ENCODE results near the gene NBPF4. TPM values are rescaled to one million over a fixed set of nuclear protein-coding genes. Genes with fewer than 3 reads are reported as not detected.
"Not testable (repeated sequence)": the region's sequence is repeated elsewhere in the genome, so short reads cannot be mapped to it uniquely, and the experiment has no call there.

The NBPF4 gene
- total RNA-seq, 1 experiment from 2014 or later = not detected

DNA sequence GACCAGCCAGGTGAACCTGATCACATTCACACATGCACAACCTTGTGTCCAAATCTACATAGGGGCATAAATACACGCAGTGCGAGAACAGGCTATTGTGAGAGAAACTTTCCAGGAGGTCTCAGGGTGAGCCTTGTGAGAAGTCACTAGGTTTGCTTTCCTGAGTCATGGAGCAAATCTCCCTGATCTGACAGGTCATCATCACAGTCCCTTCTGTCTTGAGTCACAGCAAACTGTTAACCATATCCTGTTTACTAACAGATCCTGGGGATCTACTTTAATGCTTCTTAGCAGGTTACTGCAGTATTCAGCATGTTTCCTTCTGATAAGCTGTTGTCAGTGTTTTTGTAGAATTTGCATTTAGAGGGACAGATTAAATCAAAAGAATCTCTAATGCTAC, 8.6 kb downstream of the NBPF4 start:
- H3K36me3 Mint-ChIP-seq (ENCODE audit: insufficient read depth, unreplicated experiment); H3K4me1 Mint-ChIP-seq (ENCODE audit: low read depth, unreplicated experiment); H3K4me3 Mint-ChIP-seq (ENCODE audit: low read depth, unreplicated experiment); H3K27ac Mint-ChIP-seq (ENCODE audit: unreplicated experiment); CTCF ChIA-PET; BruUV-seq (replicated peaks); intact Hi-C loops (cut with micrococcal nuclease; ENCODE audit: unreplicated experiment); H3K27me3 Mint-ChIP-seq (ENCODE audit: unreplicated experiment); H3K9me3 Mint-ChIP-seq (ENCODE audit: low read depth, unreplicated experiment); DNase-seq: not testable (repeated sequence)

DNA sequence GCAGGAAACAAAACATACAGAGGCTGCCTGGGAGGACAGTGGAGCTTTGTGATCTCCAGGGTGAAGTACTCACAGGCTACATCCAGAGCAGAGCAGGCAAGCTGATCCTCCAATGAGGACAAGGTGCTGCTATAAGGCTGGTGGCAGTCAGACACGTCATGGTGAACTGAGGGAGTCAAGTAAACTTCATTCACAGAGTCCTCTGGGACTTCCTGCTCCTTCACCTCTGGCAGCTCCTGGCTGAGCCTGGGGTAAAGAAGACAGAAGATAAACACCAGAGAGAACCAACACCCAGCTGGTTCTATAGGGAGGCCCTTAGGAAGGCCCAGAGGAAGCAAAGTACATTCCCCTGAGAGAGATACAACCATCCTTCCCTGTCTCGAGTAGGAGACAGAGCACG, 11.7 kb downstream of the NBPF4 start:
- intact Hi-C loops (cut with micrococcal nuclease; ENCODE audit: unreplicated experiment); BruUV-seq (replicated peaks); CTCF ChIA-PET: not testable (repeated sequence)

DNA sequence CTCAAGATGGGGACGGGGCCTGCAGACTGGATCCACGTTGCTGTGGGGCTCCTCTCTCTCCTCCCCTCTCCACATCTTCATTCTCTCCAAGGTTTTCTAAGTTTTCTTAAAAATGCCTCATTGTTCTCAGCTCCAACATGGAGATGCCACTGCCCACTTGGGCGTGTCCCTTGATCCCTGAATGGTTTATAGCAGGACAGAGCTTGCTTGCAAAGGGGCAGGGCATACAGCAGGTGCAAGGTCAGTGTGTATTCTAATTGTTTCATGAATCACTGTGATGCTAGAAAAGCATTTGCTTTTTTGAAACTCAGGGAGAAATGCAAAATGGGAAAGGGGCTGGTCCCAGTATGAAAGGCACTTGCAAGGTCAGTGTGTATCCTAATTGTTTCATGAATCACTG, 13.9 kb downstream of the NBPF4 start:
- H3K4me1 Mint-ChIP-seq (ENCODE audit: low read depth, unreplicated experiment); CTCF ChIA-PET; BruUV-seq (replicated peaks); H3K9me3 Mint-ChIP-seq (ENCODE audit: low read depth, unreplicated experiment); H3K4me3 Mint-ChIP-seq (ENCODE audit: low read depth, unreplicated experiment); intact Hi-C loops (cut with micrococcal nuclease; ENCODE audit: unreplicated experiment); H3K27me3 Mint-ChIP-seq (ENCODE audit: unreplicated experiment); H3K27ac Mint-ChIP-seq (ENCODE audit: unreplicated experiment); H3K36me3 Mint-ChIP-seq (ENCODE audit: insufficient read depth, unreplicated experiment); DNase-seq: not testable (repeated sequence)

More for the DNA sequence above, 11.7 kb downstream of the NBPF4 start:
- not testable (repeated sequence) for H3K9me3 Mint-ChIP-seq (ENCODE audit: low read depth, unreplicated experiment); H3K4me1 Mint-ChIP-seq (ENCODE audit: low read depth, unreplicated experiment); DNase-seq; H3K27ac Mint-ChIP-seq (ENCODE audit: unreplicated experiment); H3K27me3 Mint-ChIP-seq (ENCODE audit: unreplicated experiment); H3K4me3 Mint-ChIP-seq (ENCODE audit: low read depth, unreplicated experiment); H3K36me3 Mint-ChIP-seq (ENCODE audit: insufficient read depth, unreplicated experiment)

DNA sequence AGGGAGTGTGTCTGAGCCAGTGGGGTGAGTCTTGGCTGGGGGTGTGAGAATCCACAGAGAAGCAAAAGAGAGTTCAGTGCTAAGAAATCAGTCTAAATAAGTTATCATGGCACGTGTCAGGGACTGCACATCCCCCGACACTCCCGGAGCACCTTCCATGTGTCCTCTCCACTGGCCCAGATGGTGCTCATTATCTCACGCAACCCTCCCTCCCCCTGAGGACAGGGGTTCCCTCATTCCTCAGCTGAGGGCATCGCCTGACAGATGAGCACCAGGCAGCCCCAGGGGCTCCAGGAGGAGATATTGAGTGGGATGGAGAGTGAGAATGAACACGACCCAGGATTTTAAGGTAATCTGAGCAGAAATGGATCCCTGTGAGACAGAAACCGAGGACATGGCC, 16.1 kb downstream of the NBPF4 start:
- BruUV-seq (replicated peaks); DNase-seq; H3K4me1 Mint-ChIP-seq (ENCODE audit: low read depth, unreplicated experiment); intact Hi-C loops (cut with micrococcal nuclease; ENCODE audit: unreplicated experiment); H3K9me3 Mint-ChIP-seq (ENCODE audit: low read depth, unreplicated experiment); H3K27me3 Mint-ChIP-seq (ENCODE audit: unreplicated experiment); CTCF ChIA-PET; H3K36me3 Mint-ChIP-seq (ENCODE audit: insufficient read depth, unreplicated experiment); H3K4me3 Mint-ChIP-seq (ENCODE audit: low read depth, unreplicated experiment); H3K27ac Mint-ChIP-seq (ENCODE audit: unreplicated experiment): not testable (repeated sequence)

DNA sequence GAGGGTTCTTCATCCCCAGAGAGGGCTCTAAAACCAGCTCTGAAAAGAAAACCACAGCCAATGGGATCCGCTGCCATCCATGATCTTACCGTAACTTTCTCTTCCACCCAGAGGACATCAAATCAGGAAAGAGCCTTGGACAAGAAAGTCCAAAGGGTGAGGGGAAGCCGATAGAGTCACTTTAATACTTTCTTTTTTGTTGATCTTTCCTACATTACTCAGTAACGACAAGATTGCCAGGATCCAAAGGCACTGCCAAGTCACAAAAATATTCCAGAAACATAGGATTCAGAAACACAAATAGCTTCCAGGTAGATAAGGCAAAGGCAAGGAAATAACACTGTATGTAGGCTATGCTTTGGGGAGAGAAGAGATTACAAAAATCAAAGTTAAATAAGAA, 17.0 kb downstream of the NBPF4 start:
- H3K4me3 Mint-ChIP-seq (ENCODE audit: low read depth, unreplicated experiment); BruUV-seq (replicated peaks); H3K36me3 Mint-ChIP-seq (ENCODE audit: insufficient read depth, unreplicated experiment); CTCF ChIA-PET; H3K27ac Mint-ChIP-seq (ENCODE audit: unreplicated experiment); DNase-seq; H3K9me3 Mint-ChIP-seq (ENCODE audit: low read depth, unreplicated experiment); H3K27me3 Mint-ChIP-seq (ENCODE audit: unreplicated experiment); intact Hi-C loops (cut with micrococcal nuclease; ENCODE audit: unreplicated experiment); H3K4me1 Mint-ChIP-seq (ENCODE audit: low read depth, unreplicated experiment): not testable (repeated sequence)

DNA sequence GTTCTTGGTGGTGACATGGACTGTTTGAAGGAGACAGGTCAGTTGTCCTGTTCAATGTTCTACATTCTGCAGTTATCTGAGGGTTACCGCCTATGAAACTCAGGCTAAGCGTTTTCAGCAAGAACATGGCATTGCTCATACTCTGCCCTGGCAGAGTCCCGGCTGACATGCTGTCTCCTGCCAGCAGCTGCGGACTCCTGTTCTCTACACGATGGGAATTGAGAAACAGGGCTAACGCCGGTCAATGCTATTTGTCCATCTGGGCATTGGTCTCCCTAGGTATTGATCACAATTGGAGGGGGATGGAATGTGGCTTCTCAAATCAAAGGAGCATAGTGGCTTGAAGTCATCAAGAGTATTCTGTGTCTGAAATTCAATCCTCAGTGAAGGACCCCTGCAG, 20.6 kb downstream of the NBPF4 start:
- H3K9me3 Mint-ChIP-seq (ENCODE audit: low read depth, unreplicated experiment); H3K4me1 Mint-ChIP-seq (ENCODE audit: low read depth, unreplicated experiment); BruUV-seq (replicated peaks); H3K4me3 Mint-ChIP-seq (ENCODE audit: low read depth, unreplicated experiment); intact Hi-C loops (cut with micrococcal nuclease; ENCODE audit: unreplicated experiment); H3K27me3 Mint-ChIP-seq (ENCODE audit: unreplicated experiment); H3K27ac Mint-ChIP-seq (ENCODE audit: unreplicated experiment); CTCF ChIA-PET; DNase-seq; H3K36me3 Mint-ChIP-seq (ENCODE audit: insufficient read depth, unreplicated experiment): not testable (repeated sequence)

DNA sequence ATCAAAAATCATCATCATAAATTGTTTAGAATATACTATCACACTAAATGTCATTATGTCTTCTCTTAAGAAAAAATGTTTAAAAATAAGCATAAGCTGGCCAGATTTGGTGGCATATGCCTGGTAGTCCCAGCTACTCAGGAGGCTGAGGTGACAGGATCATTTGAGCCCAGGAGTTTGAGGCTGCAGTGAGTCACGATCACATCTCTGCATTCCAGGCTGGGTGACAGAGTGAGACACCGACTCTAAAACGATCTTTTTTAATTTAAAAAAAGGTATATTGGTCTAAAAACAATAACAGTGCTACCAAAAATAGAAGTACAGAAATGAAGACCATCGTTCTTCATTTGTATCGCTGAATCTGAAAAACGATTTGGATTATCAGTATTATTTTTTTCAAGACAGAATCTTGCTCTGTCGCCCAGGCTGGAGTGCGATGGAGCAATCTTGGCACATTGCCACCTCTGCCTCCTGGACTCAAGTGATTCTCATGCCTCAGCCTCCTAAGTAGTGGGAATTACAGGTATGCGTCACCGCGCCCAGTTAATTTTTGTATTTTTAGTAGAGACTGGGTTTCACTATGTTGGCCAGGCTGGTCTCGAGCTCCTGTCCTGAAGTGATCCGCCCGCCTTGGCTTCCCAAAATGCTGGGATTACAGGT, 26.2 kb downstream of the NBPF4 start:
- H3K27me3 Mint-ChIP-seq (ENCODE audit: unreplicated experiment); CTCF ChIA-PET; H3K4me1 Mint-ChIP-seq (ENCODE audit: low read depth, unreplicated experiment); H3K9me3 Mint-ChIP-seq (ENCODE audit: low read depth, unreplicated experiment); BruUV-seq (replicated peaks); H3K27ac Mint-ChIP-seq (ENCODE audit: unreplicated experiment); DNase-seq; H3K36me3 Mint-ChIP-seq (ENCODE audit: insufficient read depth, unreplicated experiment); H3K4me3 Mint-ChIP-seq (ENCODE audit: low read depth, unreplicated experiment); intact Hi-C loops (cut with micrococcal nuclease; ENCODE audit: unreplicated experiment): not testable (repeated sequence)

DNA sequence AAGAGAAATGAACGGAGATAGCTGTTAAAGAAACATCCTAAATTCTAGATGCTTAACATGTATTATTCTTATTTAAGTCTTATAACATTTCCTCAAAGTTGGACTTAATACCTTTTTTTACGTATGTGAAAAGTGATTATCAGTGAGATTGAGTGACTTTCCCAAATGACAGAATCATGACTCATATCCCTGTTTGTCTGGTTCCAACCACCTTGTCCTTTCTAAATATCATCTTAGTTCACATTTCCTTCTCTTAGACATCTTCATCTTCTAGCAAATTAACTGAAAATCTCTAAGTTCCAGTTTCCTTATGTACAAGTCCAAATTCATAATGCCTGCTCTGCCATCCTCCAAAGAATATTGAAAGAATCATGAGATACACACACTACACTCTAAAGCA, 26.9 kb downstream of the NBPF4 start:
- H3K27me3 Mint-ChIP-seq (ENCODE audit: unreplicated experiment); DNase-seq: not testable (repeated sequence)

DNA sequence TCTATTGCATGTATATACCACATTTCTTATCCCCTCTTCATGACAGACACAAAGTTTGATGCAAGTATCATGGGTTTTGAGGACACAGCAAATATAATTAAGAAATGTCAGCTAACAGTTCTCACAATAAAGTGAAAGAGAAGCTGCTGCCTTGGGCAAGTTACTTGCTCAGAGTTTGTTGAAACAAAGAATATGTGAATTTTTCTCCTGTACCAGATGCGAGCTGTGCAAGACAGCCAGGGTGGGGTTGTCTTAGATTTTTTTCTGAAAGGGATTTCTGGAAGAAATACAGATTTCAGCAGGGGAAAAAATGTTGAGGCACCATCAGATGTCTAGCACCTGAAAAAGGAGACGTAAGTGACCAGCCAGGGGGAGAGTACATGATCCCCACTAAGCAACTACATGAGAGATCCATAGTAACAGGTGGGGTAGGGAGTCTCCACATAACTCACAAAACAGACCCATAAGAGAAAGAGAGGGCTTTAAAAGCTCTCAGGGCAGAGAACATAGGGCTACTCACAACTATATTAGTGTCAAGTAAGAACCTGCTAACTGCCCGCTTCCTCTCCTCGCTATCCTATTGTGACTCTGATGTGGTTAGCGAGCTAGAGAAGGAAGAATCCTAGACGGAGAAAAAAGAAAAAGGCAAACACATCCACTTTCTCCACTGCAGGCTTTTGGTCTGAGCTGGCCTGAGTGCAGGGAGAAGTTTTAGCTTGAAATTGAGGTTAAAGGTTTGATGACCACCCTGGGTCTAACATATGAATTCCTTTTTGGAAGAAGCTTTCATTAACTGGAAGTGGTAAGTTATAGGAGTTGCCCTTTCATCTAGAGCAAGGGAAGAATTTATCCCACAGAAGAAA, 27.6 kb downstream of the NBPF4 start:
- H3K36me3 Mint-ChIP-seq (ENCODE audit: insufficient read depth, unreplicated experiment); H3K9me3 Mint-ChIP-seq (ENCODE audit: low read depth, unreplicated experiment); BruUV-seq (replicated peaks); DNase-seq; CTCF ChIA-PET; H3K27ac Mint-ChIP-seq (ENCODE audit: unreplicated experiment); H3K4me1 Mint-ChIP-seq (ENCODE audit: low read depth, unreplicated experiment); intact Hi-C loops (cut with micrococcal nuclease; ENCODE audit: unreplicated experiment); H3K4me3 Mint-ChIP-seq (ENCODE audit: low read depth, unreplicated experiment); H3K27me3 Mint-ChIP-seq (ENCODE audit: unreplicated experiment): not testable (repeated sequence)

More for the DNA sequence above, 26.9 kb downstream of the NBPF4 start:
- H3K27ac Mint-ChIP-seq (ENCODE audit: unreplicated experiment); CTCF ChIA-PET; H3K9me3 Mint-ChIP-seq (ENCODE audit: low read depth, unreplicated experiment); intact Hi-C loops (cut with micrococcal nuclease; ENCODE audit: unreplicated experiment); H3K4me3 Mint-ChIP-seq (ENCODE audit: low read depth, unreplicated experiment); H3K36me3 Mint-ChIP-seq (ENCODE audit: insufficient read depth, unreplicated experiment); BruUV-seq (replicated peaks); H3K4me1 Mint-ChIP-seq (ENCODE audit: low read depth, unreplicated experiment): not testable (repeated sequence)

Data from Calu3 (cell line).